Tibial artery (tissue), 4 donors: ENCODE results near the gene LITAF.
A peak's percentile ranks its signal among the peaks of the same experiment; 100 is the strongest.
"Not testable (repeated sequence)": the region's sequence is repeated elsewhere in the genome, so short reads cannot be mapped to it uniquely, and the experiment has no call there.

Experiments
- DNase-seq, 2 donors: peaks; one replicate each; pipeline ENCODE4 v3.0.0-alpha.2; 2019
- H3K27ac ChIP-seq, 2 donors: fragments of 200-600 bp; sonication (generic) in 1 of 2; 1 replicate in 1 of 2; 2 replicates in 1 of 2; pipeline ENCODE4 v1.5.1; 2018 to 2019; ENCODE audit warnings: mild to moderate bottlenecking in 1 of 2
- H3K27me3 ChIP-seq, 2 donors: fragments of 200-600 bp; sonication (generic) in 1 of 2; one replicate each; pipeline versions ENCODE4 v1.5.1 to v1.6.0; 2016 to 2019
- H3K36me3 ChIP-seq, 3 donors: fragments of 200-600 bp; sonication (generic) in 2 of 3; one replicate each; pipeline ENCODE4 v1.5.1; 2016 to 2019; ENCODE audit warnings: mild to moderate bottlenecking in 2 of 3
- H3K4me1 ChIP-seq, 4 donors: fragments of 200-600 bp; sonication (generic) in 2 of 4; 1 replicate in 3 of 4; 2 replicates in 1 of 4; pipeline ENCODE4 v1.5.1; 2016 to 2019
- H3K4me3 ChIP-seq, 2 donors: fragments of 200-600 bp; sonication (generic) in 1 of 2; 1 replicate in 1 of 2; 2 replicates in 1 of 2; pipeline ENCODE4 v1.5.1; 2018 to 2019; ENCODE audit warnings: mild to moderate bottlenecking in 2 of 2
- H3K9me3 ChIP-seq, 3 donors: fragments of 200-600 bp; sonication (generic) in 1 of 3; one replicate each; pipeline ENCODE4 v1.5.1; 2016 to 2019
- CTCF ChIP-seq, 2 experiments: fragments of 200-600 bp in 1 of 2; fragments of 450-650 bp in 1 of 2; IDR thresholded peaks; one replicate each; pipeline ENCODE4 v1.5.1; 2017 to 2019; ENCODE audit warnings: antibody characterized with exemption in 2 of 2, mild to moderate bottlenecking in 1 of 2, moderate library complexity in 1 of 2
- intact Hi-C: fragments of 100-400 bp; cut with DNase I; formaldehyde crosslinking; loops from one replicate; pipeline ENCODE4 v1.15.0; 2023; ENCODE audit warnings: low total_unique reads

LITAF gene

DNA sequence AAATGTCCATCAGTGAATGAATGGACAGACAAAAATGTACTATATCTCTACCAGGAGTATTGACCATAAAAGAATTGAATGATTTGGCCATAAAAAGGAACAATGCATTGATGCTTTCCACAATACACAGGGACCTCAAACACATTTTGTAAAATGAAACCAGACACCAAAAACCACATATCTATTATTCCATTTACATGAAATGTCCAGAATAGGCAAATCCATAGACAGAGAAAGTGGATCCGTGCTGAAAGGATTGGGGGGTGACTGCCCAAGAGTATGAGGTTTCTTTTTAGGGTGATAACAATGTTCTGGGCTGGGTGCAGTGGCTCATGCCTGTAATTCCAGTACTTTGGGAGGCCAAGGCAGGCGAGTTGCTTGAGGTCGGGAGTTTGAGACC lies 6.9 kb upstream of the LITAF start:
- Histone ChIP-seq H3K4me3 (no peak overlapping the region), H3K27me3 (no peaks in the 10 kb centered on the region), H3K4me1 (peaks cover 0 to 24% (median 10%) of the 10 kb centered on the region in 4 donors), H3K27ac (no peak overlapping the region), H3K9me3 (no peaks in the 10 kb centered on the region), H3K36me3 (no peaks in the 10 kb centered on the region)
- intact Hi-C loops = no loop called here
- no peak for DNase-seq
- no peak for TF ChIP-seq CTCF (IDR thresholded peaks at IDR 0.05)

GRCh38 chr16:11593076-11593475 lies 6.4 kb upstream of the LITAF start:
- H3K36me3 ChIP-seq, intact Hi-C loops, H3K4me3 ChIP-seq, H3K27ac ChIP-seq, H3K27me3 ChIP-seq, H3K9me3 ChIP-seq, DNase-seq: not testable (repeated sequence)
- H3K4me1 ChIP-seq = peaks cover 0 to 22% (median 10%) of the 10 kb centered on the region in 4 donors

DNA sequence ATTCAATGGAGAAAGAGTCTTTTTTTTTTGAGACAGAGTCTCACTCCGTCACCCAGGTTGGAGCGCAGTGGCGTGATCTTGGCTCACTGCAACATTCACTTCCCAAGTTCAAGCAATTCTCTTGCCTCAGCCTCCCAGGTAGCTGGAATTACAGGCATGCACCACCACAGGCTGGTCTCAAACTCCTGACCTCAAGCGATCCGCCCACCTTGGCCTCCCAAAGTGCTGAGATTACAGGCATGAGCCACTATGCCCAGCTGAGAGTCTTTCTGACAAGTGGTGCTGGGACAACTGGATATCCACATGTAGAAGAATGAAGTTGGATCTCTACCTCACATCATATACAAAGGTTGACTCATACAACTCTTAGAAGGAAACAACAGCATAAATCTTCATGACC lies 4.9 kb upstream of the LITAF start:
- H3K9me3 ChIP-seq, H3K36me3 ChIP-seq, H3K4me3 ChIP-seq, DNase-seq, H3K27ac ChIP-seq, intact Hi-C loops, H3K27me3 ChIP-seq: not testable (repeated sequence)
- H3K4me1 ChIP-seq = peaks cover 0 to 16% (median 6%) of the 10 kb centered on the region in 4 donors

DNA sequence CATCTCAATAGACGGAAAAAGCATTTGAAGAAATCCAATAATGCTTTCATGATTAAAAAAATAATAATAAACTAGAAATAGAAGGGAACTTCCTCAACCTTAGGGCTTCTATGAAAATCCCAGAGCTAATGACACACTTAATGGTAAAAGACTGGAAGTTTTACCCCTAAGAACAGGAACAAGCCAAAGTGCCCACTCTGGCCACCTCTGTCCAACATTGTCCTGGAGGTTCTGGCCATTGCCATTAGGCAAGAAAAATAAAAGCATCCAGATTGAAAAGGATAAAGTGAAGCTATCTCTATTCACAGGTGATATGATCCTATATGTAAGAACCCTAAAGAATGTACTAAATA lies 2.5 kb upstream of the LITAF start:
- no peak for TF ChIP-seq CTCF (IDR thresholded peaks at IDR 0.05)
- intact Hi-C loops = loop anchor here (5.0 kb wide), 1 partner anchor 92 kb away; no protein-coding TSS in a partner anchor
- Histone ChIP-seq H3K27ac (no peak overlapping the region), H3K36me3 (no peaks in the 10 kb centered on the region), H3K27me3 (no peaks in the 10 kb centered on the region), H3K4me3 (no peak overlapping the region), H3K4me1 (peaks cover 0 to 23% (median 14%) of the 10 kb centered on the region in 4 donors), H3K9me3 (no peaks in the 10 kb centered on the region)
- DNase-seq = no peak

GRCh38 chr16:11588321-11589197 lies 1.8 kb upstream of the LITAF start:
- no peaks in the 10 kb centered on the region for H3K9me3 ChIP-seq
- no peak overlapping the region for H3K27ac ChIP-seq
- H3K36me3 ChIP-seq = no peaks in the 10 kb centered on the region
- intact Hi-C loops = loop anchor here (5.0 kb wide), 1 partner anchor 91 kb away; no protein-coding TSS in a partner anchor
- TF ChIP-seq CTCF (IDR thresholded peaks at IDR 0.05) = no peak
- no peaks in the 10 kb centered on the region for H3K27me3 ChIP-seq
- no peak overlapping the region for H3K4me3 ChIP-seq
- peaks cover 0 to 29% (median 17%) of the 10 kb centered on the region in 4 donors for H3K4me1 ChIP-seq
- DNase-seq = no peak

DNA sequence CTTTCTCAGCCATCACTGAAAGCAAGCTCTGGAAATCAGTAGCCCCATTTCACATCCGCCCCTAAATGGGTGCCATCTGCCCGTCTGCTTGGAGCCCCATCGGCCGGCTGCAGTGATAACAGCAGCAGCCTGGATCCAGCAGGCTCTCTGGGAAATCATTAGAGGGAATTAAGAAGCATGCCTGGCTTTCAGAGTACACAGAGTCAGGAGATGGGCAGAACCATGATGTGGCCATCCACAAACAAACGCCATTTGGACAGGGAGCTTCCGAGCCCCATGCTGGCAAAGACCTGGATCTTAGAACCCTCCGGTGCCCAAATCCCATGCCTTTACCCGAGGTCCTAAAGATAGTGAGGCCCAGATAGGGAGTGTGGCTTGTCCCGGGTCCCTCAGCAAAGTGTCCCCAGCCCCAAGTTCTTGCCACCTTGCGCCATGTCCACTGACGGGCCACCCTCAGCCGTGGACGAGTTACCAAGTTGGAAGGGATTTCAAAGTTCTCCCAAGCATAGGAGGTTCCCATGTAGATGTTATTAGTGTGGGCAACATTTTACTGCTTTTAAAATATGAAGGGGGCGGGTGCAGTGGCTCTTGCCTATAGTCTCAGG lies 1.0 kb upstream of the LITAF start:
- Histone ChIP-seq H3K4me3 (peak overlapping the region; percentile 78 to 83), H3K9me3 (no peaks in the 10 kb centered on the region), H3K36me3 (no peaks in the 10 kb centered on the region), H3K4me1 (peaks cover 0 to 37% (median 19%) of the 10 kb centered on the region in 4 donors), H3K27ac (peak overlapping the region; percentile 96), H3K27me3 (no peaks in the 10 kb centered on the region)
- no peak for TF ChIP-seq CTCF (IDR thresholded peaks at IDR 0.05)
- DNase-seq = no peak
- intact Hi-C loops = loop anchor here (5.0 kb wide), 1 partner anchor 90 kb away; no protein-coding TSS in a partner anchor
